DND-41 (cell line): ENCODE results near the gene CR1L.
A peak's percentile ranks its signal among the peaks of the same experiment; 100 is the strongest.

Source experiments
- CTCF ChIP-seq: IDR thresholded peaks from 2 replicates; pipeline ENCODE4 v1.5.1; 2012; ENCODE audit warnings: borderline replicate concordance, low read length, moderate library complexity, mild to moderate bottlenecking; ENCODE audit not compliant: poor library complexity, severe bottlenecking; ENCODE audit errors: extremely low read depth
- EZH2 ChIP-seq: IDR thresholded peaks from 3 replicates; pipeline ENCODE4 v1.6.1; 2012; ENCODE audit warnings: borderline replicate concordance, low read depth, mild to moderate bottlenecking, moderate library complexity, low read length, inconsistent platforms; ENCODE audit not compliant: severe bottlenecking

GRCh38 chr1:207619871-207620542, 24.9 kb upstream of the CR1L start:
- peak; percentile 81 for TF ChIP-seq CTCF
- TF ChIP-seq EZH2: no peak
